Transverse colon (tissue), 4 donors: ENCODE results near the gene SLC17A9. TPM values are rescaled to one million over a fixed set of nuclear protein-coding genes. Genes with fewer than 3 reads are reported as not detected.
A peak's percentile ranks its signal among the peaks of the same experiment; 100 is the strongest.

Experiments used
- DNase-seq: peaks from one replicate; pipeline ENCODE4 v3.0.0-alpha.2; 2019
- H3K27ac ChIP-seq, 4 donors: fragments of 200-600 bp; sonication (generic); 2 replicates each; pipeline ENCODE4 v1.5.1; 2016 to 2018; ENCODE audit warnings: inconsistent platforms in 4 of 4
- H3K27me3 ChIP-seq: fragments of 200-600 bp; sonication (generic); 2 replicates; pipeline ENCODE4 v1.5.1; 2017; ENCODE audit warnings: inconsistent platforms
- H3K36me3 ChIP-seq, 4 donors: fragments of 200-600 bp; sonication (generic); 2 replicates each; pipeline ENCODE4 v1.5.1; 2017 to 2019; ENCODE audit warnings: inconsistent platforms in 4 of 4
- H3K4me1 ChIP-seq, 4 donors: fragments of 200-600 bp; sonication (generic); 2 replicates each; pipeline ENCODE4 v1.5.1; 2017 to 2020; ENCODE audit warnings: inconsistent platforms in 4 of 4
- H3K4me3 ChIP-seq, 4 donors: fragments of 200-600 bp; sonication (generic); 1 replicate in 1 of 4; 2 replicates in 3 of 4; pipeline versions ENCODE4 v1.5.1 to v1.6.1; 2017 to 2019; ENCODE audit warnings: inconsistent platforms in 4 of 4
- H3K9me3 ChIP-seq, 2 donors: fragments of 200-600 bp; sonication (generic); 2 replicates each; pipeline ENCODE4 v1.5.1; 2017 to 2019; ENCODE audit warnings: inconsistent platforms in 2 of 2
- EP300 ChIP-seq: sonication (generic); formaldehyde crosslinking; IDR thresholded peaks from one replicate; pipeline ENCODE4 v1.6.1; 2017; ENCODE audit warnings: antibody characterized with exemption, low read depth
- POLR2A ChIP-seq: fragments of 450-650 bp; IDR thresholded peaks from one replicate; pipeline ENCODE4 v1.6.1; 2016; ENCODE audit warnings: antibody characterized with exemption, mild to moderate bottlenecking, moderate library complexity
- POLR2AphosphoS5 ChIP-seq, 3 donors: sonication (generic); formaldehyde crosslinking; IDR thresholded peaks; one replicate each; pipeline ENCODE4 v1.6.1; 2016; ENCODE audit warnings: antibody characterized with exemption in 3 of 3
- WGBS, 2 donors: methylation state at CpG; one replicate each; pipeline ENCODE4 v1.1.5; 2018; ENCODE audit warnings: low coverage in 1 of 2; 5-methylcytosine and 5-hydroxymethylcytosine counted together
- in situ Hi-C, 4 donors: fragments of 200-750 bp; cut with MboI; loops; one replicate each; pipeline versions ENCODE4 v1.15.0 to v1.15.1; 2017; ENCODE audit warnings: low sequenced_read_pairs in 3 of 4, low pct_ligation_motif_present in 1 of 4, low pct_unique_long_range_greater_than_20kb in 1 of 4
- intact Hi-C: fragments of 100-400 bp; cut with DNase I; formaldehyde crosslinking; loops from one replicate; pipeline ENCODE4 v1.15.1; 2023; ENCODE audit warnings: low total_unique reads
- total RNA-seq, 4 donors: library from RNA; depleted of rRNA; stranded (reverse); fragments of >200 nt; gene quantifications; one replicate each; pipeline ENCODE4 v1.1.0, GENCODE V29; 2016
- TF ChIP-seq, protein P1 (sequence below), 5 experiments: fragments of 200-600 bp in 3 of 5; fragments of 450-650 bp in 2 of 5; sonication (generic) in 3 of 5; IDR thresholded peaks; 1 replicate in 2 of 5; 2 replicates in 3 of 5; pipeline ENCODE4 v1.5.1; 2016 to 2017; ENCODE audit warnings: antibody characterized with exemption in 5 of 5, inconsistent platforms in 3 of 5, mild to moderate bottlenecking in 2 of 5, moderate library complexity in 1 of 5

SLC17A9 gene
- total RNA-seq, 4 donors from 2014 or later = 2.8 to 32.9 (median 4.6) TPM

- in situ Hi-C loops = no loop called here
- no peak for DNase-seq
- WGBS, 2 donors = 67% methylated on average over 10 of the region's 10 CpGs; no CpG with 5 or more reads in 1 of the 2 donors
Observed at GRCh38 chr20:62975251-62975760, 22.8 kb downstream of the SLC17A9 start.

GRCh38 chr20:62975812-62976508, 23.5 kb downstream of the SLC17A9 start:
- TF ChIP-seq, protein P1, sequence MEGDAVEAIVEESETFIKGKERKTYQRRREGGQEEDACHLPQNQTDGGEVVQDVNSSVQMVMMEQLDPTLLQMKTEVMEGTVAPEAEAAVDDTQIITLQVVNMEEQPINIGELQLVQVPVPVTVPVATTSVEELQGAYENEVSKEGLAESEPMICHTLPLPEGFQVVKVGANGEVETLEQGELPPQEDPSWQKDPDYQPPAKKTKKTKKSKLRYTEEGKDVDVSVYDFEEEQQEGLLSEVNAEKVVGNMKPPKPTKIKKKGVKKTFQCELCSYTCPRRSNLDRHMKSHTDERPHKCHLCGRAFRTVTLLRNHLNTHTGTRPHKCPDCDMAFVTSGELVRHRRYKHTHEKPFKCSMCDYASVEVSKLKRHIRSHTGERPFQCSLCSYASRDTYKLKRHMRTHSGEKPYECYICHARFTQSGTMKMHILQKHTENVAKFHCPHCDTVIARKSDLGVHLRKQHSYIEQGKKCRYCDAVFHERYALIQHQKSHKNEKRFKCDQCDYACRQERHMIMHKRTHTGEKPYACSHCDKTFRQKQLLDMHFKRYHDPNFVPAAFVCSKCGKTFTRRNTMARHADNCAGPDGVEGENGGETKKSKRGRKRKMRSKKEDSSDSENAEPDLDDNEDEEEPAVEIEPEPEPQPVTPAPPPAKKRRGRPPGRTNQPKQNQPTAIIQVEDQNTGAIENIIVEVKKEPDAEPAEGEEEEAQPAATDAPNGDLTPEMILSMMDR (IDR thresholded peaks at IDR 0.05) = no peak
- TF ChIP-seq EP300 = no peak
- no peak for TF ChIP-seq POLR2AphosphoS5 (IDR thresholded peaks at IDR 0.05)
- no peak for TF ChIP-seq POLR2A
- in situ Hi-C loops (no loop called here), intact Hi-C loops (no loop called here)
- Histone ChIP-seq H3K9me3 (no peaks in the 10 kb centered on the region), H3K36me3 (no peaks in the 10 kb centered on the region), H3K27me3 (peaks cover 89% of the 10 kb centered on the region), H3K4me3 (no peak overlapping the region), H3K27ac (no peak overlapping the region), H3K4me1 (peaks cover 6 to 13% (median 7%) of the 10 kb centered on the region in 4 donors)
- WGBS, 2 donors = 43% methylated on average over 9 of the region's 9 CpGs; no CpG with 5 or more reads in 1 of the 2 donors
- DNase-seq = no peak

More at GRCh38 chr20:62975251-62975760, 22.8 kb downstream of the SLC17A9 start:
- H3K4me3 ChIP-seq = no peak overlapping the region
- H3K27me3 ChIP-seq = peaks cover 89% of the 10 kb centered on the region
- H3K27ac ChIP-seq = no peak overlapping the region
- no peaks in the 10 kb centered on the region for H3K36me3 ChIP-seq
- H3K4me1 ChIP-seq = peaks cover 6 to 11% (median 7%) of the 10 kb centered on the region in 4 donors
- intact Hi-C loops = no loop called here
- no peaks in the 10 kb centered on the region for H3K9me3 ChIP-seq
- TF ChIP-seq POLR2AphosphoS5 (IDR thresholded peaks at IDR 0.05) (no peak), POLR2A (no peak), EP300 (no peak)
- TF ChIP-seq, protein P1 (IDR thresholded peaks at IDR 0.05) = no peak

- Histone ChIP-seq H3K27ac (no peak overlapping the region), H3K27me3 (peaks cover 95% of the 10 kb centered on the region), H3K9me3 (no peaks in the 10 kb centered on the region), H3K4me3 (no peak overlapping the region), H3K36me3 (no peaks in the 10 kb centered on the region), H3K4me1 (peaks cover 6 to 13% (median 7%) of the 10 kb centered on the region in 4 donors)
- in situ Hi-C loops (no loop called here), intact Hi-C loops (no loop called here)
- 87% methylated on average over 16 of the region's 16 CpGs; no CpG with 5 or more reads in 1 of the 2 donors for WGBS, 2 donors
- no peak for DNase-seq
- TF ChIP-seq, protein P1 (IDR thresholded peaks at IDR 0.05) = no peak
- TF ChIP-seq EP300 (no peak), POLR2A (no peak), POLR2AphosphoS5 (IDR thresholded peaks at IDR 0.05) (no peak)
Observed at GRCh38 chr20:62976886-62977285, 24.4 kb downstream of the SLC17A9 start.

GRCh38 chr20:62977613-62978560, 25.4 kb downstream of the SLC17A9 start:
- TF ChIP-seq POLR2A (no peak), POLR2AphosphoS5 (IDR thresholded peaks at IDR 0.05) (no peak)
- in situ Hi-C loops (no loop called here), intact Hi-C loops (no loop called here)
- peak; percentile 79 for DNase-seq
- peaks cover under 1 to 6% (median 3%) of the 10 kb centered on the region in 4 donors for H3K4me1 ChIP-seq
- H3K9me3 ChIP-seq = no peaks in the 10 kb centered on the region
- 43% methylated on average over 34 of the region's 38 CpGs; no CpG with 5 or more reads in 1 of the 2 donors for WGBS, 2 donors
- no peak overlapping the region for H3K27ac ChIP-seq
- H3K27me3 ChIP-seq = peaks cover 100% of the 10 kb centered on the region
- H3K36me3 ChIP-seq = no peaks in the 10 kb centered on the region
- H3K4me3 ChIP-seq = no peak overlapping the region
